HepG2 (cell line): ENCODE data around the gene ZNF581. TPM values are rescaled to one million over a fixed set of nuclear protein-coding genes. Genes with fewer than 3 reads are reported as not detected.
A peak's percentile ranks its signal among the peaks of the same experiment; 100 is the strongest.

Source experiments
- CC2D1A ChIP-seq: sonication (generic); formaldehyde crosslinking; IDR thresholded peaks from 2 replicates; pipeline ENCODE4 v1.8.1; 2023; ENCODE audit warnings: mild to moderate bottlenecking, missing genetic modification reagents
- GATAD2A ChIP-seq: IDR thresholded peaks from 2 replicates; pipeline ENCODE4 v1.6.1; 2016
- KDM6A ChIP-seq: IDR thresholded peaks from 2 replicates; pipeline ENCODE4 v1.6.1; 2016; ENCODE audit warnings: low read depth
- MYC ChIP-seq: sonication (generic); formaldehyde crosslinking; IDR thresholded peaks from 2 replicates; pipeline ENCODE4 v1.9.0; 2021; ENCODE audit warnings: missing genetic modification reagents, borderline replicate concordance
- NR2F2 ChIP-seq: IDR thresholded peaks from 2 replicates; pipeline ENCODE4 v1.6.1; 2012; ENCODE audit warnings: low read depth, inconsistent platforms, borderline replicate concordance
- PHF20 ChIP-seq: sonication (generic); formaldehyde crosslinking; IDR thresholded peaks from 2 replicates; pipeline ENCODE4 v1.5.0; 2020; ENCODE audit warnings: mild to moderate bottlenecking, missing genetic modification reagents
- SMC3 ChIP-seq: IDR thresholded peaks from 2 replicates; pipeline ENCODE4 v1.6.1; 2011; ENCODE audit warnings: low read length, improper control_type of control experiment
- SNRNP70 ChIP-seq: fragments of 200-400 bp; formaldehyde crosslinking; IDR thresholded peaks from 2 replicates; pipeline ENCODE4 v1.6.1; 2017; ENCODE audit warnings: mild to moderate bottlenecking, low read depth, low read length, moderate library complexity
- SOX6 ChIP-seq, 2 experiments: fragments of 450-650 bp in 1 of 2; sonication (generic) in 1 of 2; formaldehyde crosslinking in 1 of 2; IDR thresholded peaks; 2 replicates each; pipeline versions ENCODE4 v1.4.0 to v1.6.1; 2017 to 2020; ENCODE audit warnings: antibody characterized with exemption in 1 of 2, mild to moderate bottlenecking in 1 of 2, missing genetic modification reagents in 1 of 2
- TBP ChIP-seq: sonication (generic); formaldehyde crosslinking; IDR thresholded peaks from 2 replicates; pipeline ENCODE4 v1.5.0; 2020; ENCODE audit warnings: missing genetic modification reagents
- TEF ChIP-seq: sonication (generic); formaldehyde crosslinking; IDR thresholded peaks from 2 replicates; pipeline ENCODE4 v1.5.0; 2020; ENCODE audit warnings: missing genetic modification reagents
- TMF1 ChIP-seq: sonication (generic); formaldehyde crosslinking; IDR thresholded peaks from 2 replicates; pipeline ENCODE4 v1.8.1; 2022; ENCODE audit warnings: low read depth, missing genetic modification reagents
- YY1 ChIP-seq: IDR thresholded peaks from 2 replicates; pipeline ENCODE4 v1.6.1; 2011; ENCODE audit warnings: low read length, low read depth, moderate library complexity, mild to moderate bottlenecking; ENCODE audit not compliant: insufficient read depth, insufficient replicate concordance
- ZBTB42 ChIP-seq: sonication (generic); formaldehyde crosslinking; IDR thresholded peaks from 2 replicates; pipeline ENCODE4 v1.5.0; 2020; ENCODE audit warnings: mild to moderate bottlenecking, missing genetic modification reagents
- ZNF251 ChIP-seq: sonication (generic); formaldehyde crosslinking; IDR thresholded peaks from 2 replicates; pipeline ENCODE4 v1.9.0; 2021; ENCODE audit warnings: mild to moderate bottlenecking, missing genetic modification reagents
- ZNF256 ChIP-seq: sonication (generic); formaldehyde crosslinking; conservative IDR thresholded peaks from 2 replicates; pipeline ENCODE4 v1.4.0; 2020; ENCODE audit warnings: missing genetic modification reagents
- ZNF781 ChIP-seq: sonication (generic); formaldehyde crosslinking; IDR thresholded peaks from 2 replicates; pipeline ENCODE4 v1.5.1; 2020; ENCODE audit warnings: borderline replicate concordance, mild to moderate bottlenecking, missing genetic modification reagents; ENCODE audit errors: not compliant biosample characterization
- polyA plus RNA-seq, 8 experiments: library from polyadenylated mRNA; depleted of rRNA in 3 of 8; stranded (reverse) in 7 of 8; unstranded in 1 of 8; fragments of >200 nt; fragmentation: Illumina TruSeq in 4 of 8; extraction: Trizol in 4 of 8; gene quantifications; 2 replicates each; pipeline versions ENCODE4 v1.2.1 to v1.2.3, GENCODE V29; 2011 to 2016; ENCODE audit warnings: low read depth in 4 of 8, missing spikeins in 1 of 8, mixed read lengths in 1 of 8; ENCODE audit not compliant: insufficient read depth in 1 of 8
- total RNA-seq, 5 experiments: library from RNA; depleted of rRNA; stranded (reverse); fragments of >200 nt; fragmentation: Illumina TruSeq; extraction: Trizol; gene quantifications; 2 replicates each; pipeline ENCODE4 v1.2.3, GENCODE V29; 2016; ENCODE audit warnings: low read depth in 1 of 5
- TF ChIP-seq, protein P1 (sequence below): sonication (generic); formaldehyde crosslinking; IDR thresholded peaks from 2 replicates; pipeline ENCODE4 v1.5.1; 2020; ENCODE audit warnings: mild to moderate bottlenecking, missing genetic modification reagents, moderate library complexity
- TF ChIP-seq, protein P2 (sequence below): sonication (generic); formaldehyde crosslinking; IDR thresholded peaks from 2 replicates; pipeline ENCODE4 v1.4.0; 2020; ENCODE audit warnings: missing genetic modification reagents
- TF ChIP-seq, protein P3 (sequence below): sonication (generic); formaldehyde crosslinking; IDR thresholded peaks from 2 replicates; pipeline ENCODE4 v1.9.0; 2021; ENCODE audit warnings: missing genetic modification reagents, mild to moderate bottlenecking, borderline replicate concordance

The ZNF581 gene
- total and polyA plus RNA-seq, 2 of the 13 experiments (the other 11 are each of a cell fraction or from before 2014, with no cell fraction given): 19.6 to 49.5 TPM

DNA sequence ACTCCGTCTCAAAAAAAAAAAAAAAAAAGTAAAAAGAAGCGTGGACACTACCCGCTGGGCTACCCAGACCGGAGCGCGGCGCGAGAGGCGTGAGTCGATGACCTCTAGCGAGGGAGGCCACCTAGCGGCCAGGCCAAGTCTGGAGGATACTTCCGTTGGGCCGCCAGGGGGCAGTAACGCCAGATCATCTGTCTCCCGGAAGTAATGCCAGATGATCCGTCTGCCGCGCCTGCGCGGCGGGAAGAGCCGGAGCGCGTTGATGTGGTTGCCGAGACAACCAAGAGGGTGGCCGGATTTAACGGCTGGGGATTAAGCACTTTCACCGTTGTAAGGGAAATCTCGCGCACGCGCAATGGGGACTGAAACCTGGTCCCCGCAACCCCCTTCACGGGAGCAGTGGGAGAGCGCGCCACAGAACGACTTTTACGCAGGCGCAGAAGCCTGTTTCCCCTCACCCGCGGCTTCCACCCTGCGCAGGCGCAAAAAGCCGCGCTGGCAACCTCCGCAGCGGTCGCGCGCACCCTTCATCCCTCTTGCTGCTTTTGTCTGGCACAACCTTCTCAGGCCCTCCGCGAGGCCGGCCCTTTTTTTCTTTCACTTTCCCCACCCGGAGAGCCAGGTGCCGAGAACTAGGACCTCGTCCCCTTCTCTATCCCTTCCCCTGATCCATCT lies 10.3 kb downstream of the ZNF581 start (continued):
- TF ChIP-seq MYC (CRISPR knock-in tag) (peak; percentile 75; the same call in 1 of the 2 replicates), SNRNP70 (no peak), SMC3 (peak; percentile 50; the same call in 1 of the 2 replicates), ZNF256 (CRISPR knock-in tag) (no peak), TMF1 (CRISPR knock-in tag) (0 out of 2 replicates have a peak, but pooled peaks have one; percentile 39), ZBTB42 (peak; percentile 35; the same call in 1 of the 2 replicates), TBP (CRISPR knock-in tag) (no peak), CC2D1A (CRISPR knock-in tag) (no peak), YY1 (peak; percentile 75), NR2F2 (no peak), PHF20 (CRISPR knock-in tag) (peak; percentile 91), SOX6 (IDR thresholded peaks at IDR 0.05) (no peak), SOX6 (CRISPR knock-in tag; IDR thresholded peaks at IDR 0.05) (peak; percentile 49; the same call in 1 of the 2 replicates), TEF (0 out of 2 replicates have a peak, but pooled peaks have one; percentile 25), ZNF251 (CRISPR knock-in tag) (no peak), KDM6A (CRISPR knock-in tag) (no peak), ZNF781 (CRISPR knock-in tag) (no peak), GATAD2A (peak; percentile 59)
- TF ChIP-seq, protein P1, sequence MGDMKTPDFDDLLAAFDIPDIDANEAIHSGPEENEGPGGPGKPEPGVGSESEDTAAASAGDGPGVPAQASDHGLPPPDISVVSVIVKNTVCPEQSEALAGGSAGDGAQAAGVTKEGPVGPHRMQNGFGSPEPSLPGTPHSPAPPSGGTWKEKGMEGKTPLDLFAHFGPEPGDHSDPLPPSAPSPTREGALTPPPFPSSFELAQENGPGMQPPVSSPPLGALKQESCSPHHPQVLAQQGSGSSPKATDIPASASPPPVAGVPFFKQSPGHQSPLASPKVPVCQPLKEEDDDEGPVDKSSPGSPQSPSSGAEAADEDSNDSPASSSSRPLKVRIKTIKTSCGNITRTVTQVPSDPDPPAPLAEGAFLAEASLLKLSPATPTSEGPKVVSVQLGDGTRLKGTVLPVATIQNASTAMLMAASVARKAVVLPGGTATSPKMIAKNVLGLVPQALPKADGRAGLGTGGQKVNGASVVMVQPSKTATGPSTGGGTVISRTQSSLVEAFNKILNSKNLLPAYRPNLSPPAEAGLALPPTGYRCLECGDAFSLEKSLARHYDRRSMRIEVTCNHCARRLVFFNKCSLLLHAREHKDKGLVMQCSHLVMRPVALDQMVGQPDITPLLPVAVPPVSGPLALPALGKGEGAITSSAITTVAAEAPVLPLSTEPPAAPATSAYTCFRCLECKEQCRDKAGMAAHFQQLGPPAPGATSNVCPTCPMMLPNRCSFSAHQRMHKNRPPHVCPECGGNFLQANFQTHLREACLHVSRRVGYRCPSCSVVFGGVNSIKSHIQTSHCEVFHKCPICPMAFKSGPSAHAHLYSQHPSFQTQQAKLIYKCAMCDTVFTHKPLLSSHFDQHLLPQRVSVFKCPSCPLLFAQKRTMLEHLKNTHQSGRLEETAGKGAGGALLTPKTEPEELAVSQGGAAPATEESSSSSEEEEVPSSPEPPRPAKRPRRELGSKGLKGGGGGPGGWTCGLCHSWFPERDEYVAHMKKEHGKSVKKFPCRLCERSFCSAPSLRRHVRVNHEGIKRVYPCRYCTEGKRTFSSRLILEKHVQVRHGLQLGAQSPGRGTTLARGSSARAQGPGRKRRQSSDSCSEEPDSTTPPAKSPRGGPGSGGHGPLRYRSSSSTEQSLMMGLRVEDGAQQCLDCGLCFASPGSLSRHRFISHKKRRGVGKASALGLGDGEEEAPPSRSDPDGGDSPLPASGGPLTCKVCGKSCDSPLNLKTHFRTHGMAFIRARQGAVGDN: peak; percentile 86
- TF ChIP-seq, protein P2, sequence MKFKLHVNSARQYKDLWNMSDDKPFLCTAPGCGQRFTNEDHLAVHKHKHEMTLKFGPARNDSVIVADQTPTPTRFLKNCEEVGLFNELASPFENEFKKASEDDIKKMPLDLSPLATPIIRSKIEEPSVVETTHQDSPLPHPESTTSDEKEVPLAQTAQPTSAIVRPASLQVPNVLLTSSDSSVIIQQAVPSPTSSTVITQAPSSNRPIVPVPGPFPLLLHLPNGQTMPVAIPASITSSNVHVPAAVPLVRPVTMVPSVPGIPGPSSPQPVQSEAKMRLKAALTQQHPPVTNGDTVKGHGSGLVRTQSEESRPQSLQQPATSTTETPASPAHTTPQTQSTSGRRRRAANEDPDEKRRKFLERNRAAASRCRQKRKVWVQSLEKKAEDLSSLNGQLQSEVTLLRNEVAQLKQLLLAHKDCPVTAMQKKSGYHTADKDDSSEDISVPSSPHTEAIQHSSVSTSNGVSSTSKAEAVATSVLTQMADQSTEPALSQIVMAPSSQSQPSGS (CRISPR knock-in tag): peak; percentile 66; the same call in 1 of the 2 replicates
- TF ChIP-seq, protein P3, sequence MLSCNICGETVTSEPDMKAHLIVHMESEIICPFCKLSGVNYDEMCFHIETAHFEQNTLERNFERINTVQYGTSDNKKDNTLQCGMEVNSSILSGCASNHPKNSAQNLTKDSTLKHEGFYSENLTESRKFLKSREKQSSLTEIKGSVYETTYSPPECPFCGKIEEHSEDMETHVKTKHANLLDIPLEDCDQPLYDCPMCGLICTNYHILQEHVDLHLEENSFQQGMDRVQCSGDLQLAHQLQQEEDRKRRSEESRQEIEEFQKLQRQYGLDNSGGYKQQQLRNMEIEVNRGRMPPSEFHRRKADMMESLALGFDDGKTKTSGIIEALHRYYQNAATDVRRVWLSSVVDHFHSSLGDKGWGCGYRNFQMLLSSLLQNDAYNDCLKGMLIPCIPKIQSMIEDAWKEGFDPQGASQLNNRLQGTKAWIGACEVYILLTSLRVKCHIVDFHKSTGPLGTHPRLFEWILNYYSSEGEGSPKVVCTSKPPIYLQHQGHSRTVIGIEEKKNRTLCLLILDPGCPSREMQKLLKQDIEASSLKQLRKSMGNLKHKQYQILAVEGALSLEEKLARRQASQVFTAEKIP: no peak
